Muscle of leg (tissue), 11 donors: ENCODE data around the gene KIF13A. TPM values are rescaled to one million over a fixed set of nuclear protein-coding genes. Genes with fewer than 3 reads are reported as not detected.
"Not testable (repeated sequence)": the region's sequence is repeated elsewhere in the genome, so short reads cannot be mapped to it uniquely, and the experiment has no call there.

ENCODE experiments used
- DNase-seq: peaks from one replicate; pipeline ENCODE4 v3.0.0; 2013
- H3K27ac ChIP-seq: one replicate; pipeline ENCODE4 v1.5.1; 2013; ENCODE audit warnings: mild to moderate bottlenecking, low read length, control low read depth
- H3K27me3 ChIP-seq: one replicate; pipeline ENCODE4 v1.6.1; 2013; ENCODE audit warnings: low read length; ENCODE audit not compliant: control insufficient read depth, insufficient read depth
- H3K36me3 ChIP-seq: one replicate; pipeline ENCODE4 v1.6.1; 2013; ENCODE audit warnings: low read length; ENCODE audit not compliant: control insufficient read depth, insufficient read depth
- H3K4me1 ChIP-seq: one replicate; pipeline ENCODE4 v1.6.1; 2013; ENCODE audit warnings: low read length; ENCODE audit not compliant: control insufficient read depth, insufficient read depth
- H3K4me3 ChIP-seq: one replicate; pipeline ENCODE4 v1.5.1; 2013; ENCODE audit warnings: low read length, control low read depth
- H3K9me3 ChIP-seq: replicated peaks from 2 replicates; pipeline ENCODE4 v1.6.1; 2013; ENCODE audit warnings: low read depth, low read length; ENCODE audit not compliant: control insufficient read depth
- WGBS: methylation state at CpG from one replicate; pipeline ENCODE4 v1.1.5; 2013; ENCODE audit warnings: missing lambda C conversion rate; ENCODE audit not compliant: insufficient coverage; 5-methylcytosine and 5-hydroxymethylcytosine counted together
- polyA plus RNA-seq, 8 donors: library from polyadenylated mRNA; unstranded; fragments of 120-200 nt; gene quantifications; one replicate each; pipeline versions ENCODE4 v1.2.1 to v1.2.3, GENCODE V29; 2013; ENCODE audit warnings: inconsistent platforms in 1 of 8, low replicate concordance in 1 of 8; ENCODE audit not compliant: insufficient read length in 8 of 8, insufficient read depth in 1 of 8
- total RNA-seq: library from RNA; stranded (reverse); fragments of 120-200 nt; gene quantifications from one replicate; pipeline ENCODE4 v1.2.4, GENCODE V29; 2013

KIF13A gene
- total and polyA plus RNA-seq, 9 donors, result 29.7 to 41.1 (median 32.4) TPM

GRCh38 chr6:18022398-18023231 is 35.2 kb upstream of the KIF13A start:
- DNase-seq, result peak; percentile 23
- WGBS, result 15% methylated on average over 2 of the region's 11 CpGs
- Histone ChIP-seq H3K27ac (no peak overlapping the region), H3K4me1 (no peaks in the 10 kb centered on the region), H3K4me3 (no peak overlapping the region), H3K27me3 (no peaks in the 10 kb centered on the region), H3K36me3 (no peaks in the 10 kb centered on the region), H3K9me3 (no peaks in the 10 kb centered on the region)

- 63% methylated on average over 13 of the region's 18 CpGs for WGBS
- no peak for DNase-seq
- H3K27ac ChIP-seq, result no peak overlapping the region
- no peaks in the 10 kb centered on the region for H3K9me3 ChIP-seq
- H3K4me3 ChIP-seq, result no peak overlapping the region
- H3K27me3 ChIP-seq, result no peaks in the 10 kb centered on the region
- H3K36me3 ChIP-seq, result no peaks in the 10 kb centered on the region
- no peaks in the 10 kb centered on the region for H3K4me1 ChIP-seq
Observed at GRCh38 chr6:18021166-18021850, 33.9 kb upstream of the KIF13A start.

GRCh38 chr6:18020545-18020944 is 33.1 kb upstream of the KIF13A start:
- not testable (repeated sequence) for H3K4me3 ChIP-seq, H3K27ac ChIP-seq, H3K27me3 ChIP-seq, H3K9me3 ChIP-seq, H3K36me3 ChIP-seq, H3K4me1 ChIP-seq, DNase-seq
- WGBS, result 58% methylated on average over 3 of the region's 5 CpGs

GRCh38 chr6:18019539-18020534 is 32.4 kb upstream of the KIF13A start:
- Histone ChIP-seq H3K9me3 (no peaks in the 10 kb centered on the region), H3K4me1 (no peaks in the 10 kb centered on the region), H3K36me3 (no peaks in the 10 kb centered on the region), H3K4me3 (no peak overlapping the region), H3K27ac (no peak overlapping the region), H3K27me3 (no peaks in the 10 kb centered on the region)
- WGBS, result 77% methylated on average over 73 of the region's 75 CpGs
- DNase-seq, result peak; percentile 16

- DNase-seq, H3K27me3 ChIP-seq, H3K4me3 ChIP-seq, H3K36me3 ChIP-seq, H3K9me3 ChIP-seq, H3K27ac ChIP-seq, H3K4me1 ChIP-seq: not testable (repeated sequence)
- no CpG with 5 or more reads among the region's 4 CpGs for WGBS
Observed at GRCh38 chr6:18019133-18019532, 31.7 kb upstream of the KIF13A start.

GRCh38 chr6:18016698-18017097 is 29.3 kb upstream of the KIF13A start:
- Histone ChIP-seq H3K4me1 (no peaks in the 10 kb centered on the region), H3K27ac (no peak overlapping the region), H3K27me3 (no peaks in the 10 kb centered on the region), H3K36me3 (no peaks in the 10 kb centered on the region), H3K9me3 (no peaks in the 10 kb centered on the region), H3K4me3 (no peak overlapping the region)
- no peak for DNase-seq
- 47% methylated on average over 5 of the region's 5 CpGs for WGBS

- Histone ChIP-seq H3K4me3 (no peak overlapping the region), H3K27me3 (no peaks in the 10 kb centered on the region), H3K4me1 (no peaks in the 10 kb centered on the region), H3K9me3 (no peaks in the 10 kb centered on the region), H3K27ac (no peak overlapping the region), H3K36me3 (no peaks in the 10 kb centered on the region)
- DNase-seq, result no peak
Observed at GRCh38 chr6:18016133-18016532, 28.7 kb upstream of the KIF13A start.

- DNase-seq, result no peak
- no peak overlapping the region for H3K27ac ChIP-seq
- WGBS, result 95% methylated on average over 29 of the region's 30 CpGs
- no peaks in the 10 kb centered on the region for H3K36me3 ChIP-seq
- H3K4me1 ChIP-seq, result no peaks in the 10 kb centered on the region
- H3K27me3 ChIP-seq, result no peaks in the 10 kb centered on the region
- no peaks in the 10 kb centered on the region for H3K9me3 ChIP-seq
- H3K4me3 ChIP-seq, result no peak overlapping the region
Observed at GRCh38 chr6:18011287-18011686, 23.9 kb upstream of the KIF13A start.

GRCh38 chr6:18010540-18010939 is 23.1 kb upstream of the KIF13A start:
- WGBS, result 94% methylated on average over 2 of the region's 4 CpGs
- not testable (repeated sequence) for DNase-seq, H3K27me3 ChIP-seq, H3K9me3 ChIP-seq, H3K4me3 ChIP-seq, H3K36me3 ChIP-seq, H3K27ac ChIP-seq, H3K4me1 ChIP-seq
